HL-60/S4 (cell line): Measurements from ENCODE around the gene WDFY3.

ENCODE experiments used
- in situ Hi-C: fragments of 300-500 bp; cut with MboI; formaldehyde crosslinking; loops from 2 replicates; pipeline ENCODE4 v1.14.3; 2022; ENCODE audit warnings: low sequenced_read_pairs

The WDFY3 gene

GRCh38 chr4:84966382-84967242 is at the start of gene WDFY3:
Gene WDFY3 (minus strand): TSS chr4:84966690. CDS start chr4:84860591, 106,099 bp downstream.
- in situ Hi-C loops: loop anchor here (10.0 to 25.0 kb wide), 2 partner anchors 212 to 379 kb away; partner anchors contain the start of gene CDS1

- in situ Hi-C loops: no loop called here
These were observed 39.4 kb upstream of the WDFY3 start for GRCh38 chr4:85005865-85006377.

GRCh38 chr4:85000343-85000742 is 33.9 kb upstream of the WDFY3 start:
- in situ Hi-C loops: no loop called here

GRCh38 chr4:84995386-84995785 is 28.9 kb upstream of the WDFY3 start:
- in situ Hi-C loops: no loop called here

- in situ Hi-C loops: no loop called here
These were observed 27.8 kb upstream of the WDFY3 start for GRCh38 chr4:84994280-84994679.

GRCh38 chr4:84985952-84986351 is 19.5 kb upstream of the WDFY3 start:
- in situ Hi-C loops: no loop called here

- in situ Hi-C loops: no loop called here
These were observed 10.9 kb upstream of the WDFY3 start for GRCh38 chr4:84977396-84977795.

- in situ Hi-C loops: loop anchor here (25.0 kb wide), 1 partner anchor 387 kb away; the partner anchor contains the start of gene CDS1
These were observed 7.4 kb upstream of the WDFY3 start for GRCh38 chr4:84973856-84974255.

GRCh38 chr4:84971319-84971932 is 4.9 kb upstream of the WDFY3 start:
- in situ Hi-C loops: loop anchor here (25.0 kb wide), 1 partner anchor 384 kb away; the partner anchor contains the start of gene CDS1

- in situ Hi-C loops: loop anchor here (10.0 to 25.0 kb wide), 2 partner anchors 214 to 382 kb away; partner anchors contain the start of gene CDS1
These were observed 2.4 kb upstream of the WDFY3 start for GRCh38 chr4:84968925-84969324.

GRCh38 chr4:84967243-84967690 is 777 bp upstream of the WDFY3 start:
- in situ Hi-C loops: loop anchor here (10.0 to 25.0 kb wide), 2 partner anchors 212 to 380 kb away; partner anchors contain the start of gene CDS1

- in situ Hi-C loops: loop anchor here (10.0 to 25.0 kb wide), 2 partner anchors 211 to 378 kb away; partner anchors contain the start of gene CDS1
These were observed 723 bp downstream of the WDFY3 start for GRCh38 chr4:84965553-84966381.

- in situ Hi-C loops: loop anchor here (10.0 to 25.0 kb wide), 2 partner anchors 210 to 378 kb away; partner anchors contain the start of gene CDS1
These were observed 1.4 kb downstream of the WDFY3 start for GRCh38 chr4:84964995-84965552.

GRCh38 chr4:84962102-84962501 is 4.4 kb downstream of the WDFY3 start:
- in situ Hi-C loops: loop anchor here (10.0 to 25.0 kb wide), 2 partner anchors 207 to 375 kb away; partner anchors contain the start of gene CDS1

GRCh38 chr4:84958434-84958833 is 8.1 kb downstream of the WDFY3 start:
- in situ Hi-C loops: loop anchor here (25.0 kb wide), 1 partner anchor 371 kb away; the partner anchor contains the start of gene CDS1

- in situ Hi-C loops: loop anchor here (25.0 kb wide), 1 partner anchor 370 kb away; the partner anchor contains the start of gene CDS1
These were observed 8.7 kb downstream of the WDFY3 start for GRCh38 chr4:84957514-84958420.

- in situ Hi-C loops: loop anchor here (25.0 kb wide), 1 partner anchor 369 kb away; the partner anchor contains the start of gene CDS1
These were observed 10.5 kb downstream of the WDFY3 start for GRCh38 chr4:84956014-84956413.

GRCh38 chr4:84954982-84955567 is 11.4 kb downstream of the WDFY3 start:
- in situ Hi-C loops: loop anchor here (25.0 kb wide), 1 partner anchor 368 kb away; the partner anchor contains the start of gene CDS1
